ENCODE data around the gene RFLNA.

- no peak for TF ChIP-seq EZH2phosphoT487 (IDR thresholded peaks at IDR 0.05; ENCODE audit: low read length)
- no peak for TF ChIP-seq EZH2 (optimal IDR thresholded peaks at IDR 0.05; ENCODE audit: low read depth, low read length)
These were observed 49.6 kb downstream of the RFLNA start for GRCh38 chr12:124344526-124344925.
